Measurements from ENCODE around the gene ZKSCAN8. TPM values are rescaled to one million over a fixed set of nuclear protein-coding genes. Genes with fewer than 3 reads are reported as not detected.

Gene ZKSCAN8
- total RNA-seq, 1 experiment from 2014 or later: 12.0 TPM

- Histone ChIP-seq H3K4me1 (ENCODE audit: insufficient read depth, low read length) (no peaks in the 10 kb centered on the region), H4K20me1 (ENCODE audit: low read length) (no peaks in the 10 kb centered on the region), H3K9me2 (replicated peaks; ENCODE audit: low read length) (no peaks in the 10 kb centered on the region), H3K4me2 (ENCODE audit: low read length) (no peak overlapping the region), H3K27ac (ENCODE audit: low read length) (no peak overlapping the region), H3K9ac (ENCODE audit: low read length) (no peak overlapping the region), H2AFZ (ENCODE audit: low read length) (no peak overlapping the region), H3K4me3 (ENCODE audit: low read length) (no peak overlapping the region), H3K79me2 (ENCODE audit: low read length) (no peaks in the 10 kb centered on the region), H3K9me3 (ENCODE audit: low read length) (no peaks in the 10 kb centered on the region), H3K36me3 (ENCODE audit: low read depth, low read length) (no peaks in the 10 kb centered on the region), H3K27me3 (ENCODE audit: low read length) (no peaks in the 10 kb centered on the region), H3F3A (ENCODE audit: low read length, unreplicated experiment) (no peaks in the 10 kb centered on the region)
- no TSS peak for BruUV-seq (replicated peaks)
- intact Hi-C loops (cut with micrococcal nuclease): no loop called here
- DNase-seq (no peak), ATAC-seq (no peak)
- TF ChIP-seq EZH2phosphoT487 (IDR thresholded peaks at IDR 0.05; ENCODE audit: borderline replicate concordance, low read length) (no peak), EZH2 (IDR thresholded peaks at IDR 0.05; ENCODE audit: low read length, unreplicated experiment) (no peak), CTCF (conservative IDR thresholded peaks at IDR 0.05; ENCODE audit: low read depth, low read length) (no peak)
- ChIA-PET POLR2A (ENCODE audit: unreplicated experiment) (no interaction called here), CTCF (no interaction called here)
Observed at GRCh38 chr6:28203201-28203600, 61.5 kb downstream of the ZKSCAN8 start.

- DNase-seq (no peak), ATAC-seq (no peak)
- H3K9ac ChIP-seq (ENCODE audit: low read length): no peak overlapping the region
- H3K27ac ChIP-seq (ENCODE audit: low read length): no peak overlapping the region
- no peak for TF ChIP-seq CTCF (conservative IDR thresholded peaks at IDR 0.05; ENCODE audit: low read depth, low read length)
- TF ChIP-seq EZH2phosphoT487 (IDR thresholded peaks at IDR 0.05; ENCODE audit: borderline replicate concordance, low read length): no peak
- no peak for TF ChIP-seq EZH2 (IDR thresholded peaks at IDR 0.05; ENCODE audit: low read length, unreplicated experiment)
- no peaks in the 10 kb centered on the region for H3K4me1 ChIP-seq (ENCODE audit: insufficient read depth, low read length)
- ChIA-PET CTCF (no interaction called here), POLR2A (ENCODE audit: unreplicated experiment) (no interaction called here)
- intact Hi-C loops (cut with micrococcal nuclease): no loop called here
- H3K79me2 ChIP-seq (ENCODE audit: low read length): no peaks in the 10 kb centered on the region
- H4K20me1 ChIP-seq (ENCODE audit: low read length): no peaks in the 10 kb centered on the region
- no peak overlapping the region for H3K4me2 ChIP-seq (ENCODE audit: low read length)
- H2AFZ ChIP-seq (ENCODE audit: low read length): peak overlapping the region; percentile 37; the same call in 1 of the 2 replicates
- H3K9me3 ChIP-seq (ENCODE audit: low read length): no peaks in the 10 kb centered on the region
- no TSS peak for BruUV-seq (replicated peaks)
- H3K4me3 ChIP-seq (ENCODE audit: low read length): no peak overlapping the region
- H3K36me3 ChIP-seq (ENCODE audit: low read depth, low read length): no peaks in the 10 kb centered on the region
- no peaks in the 10 kb centered on the region for H3K9me2 ChIP-seq (replicated peaks; ENCODE audit: low read length)
- no peaks in the 10 kb centered on the region for H3K27me3 ChIP-seq (ENCODE audit: low read length)
- H3F3A ChIP-seq (ENCODE audit: low read length, unreplicated experiment): no peaks in the 10 kb centered on the region
Observed at GRCh38 chr6:28205879-28206278, 64.2 kb downstream of the ZKSCAN8 start.

DNA sequence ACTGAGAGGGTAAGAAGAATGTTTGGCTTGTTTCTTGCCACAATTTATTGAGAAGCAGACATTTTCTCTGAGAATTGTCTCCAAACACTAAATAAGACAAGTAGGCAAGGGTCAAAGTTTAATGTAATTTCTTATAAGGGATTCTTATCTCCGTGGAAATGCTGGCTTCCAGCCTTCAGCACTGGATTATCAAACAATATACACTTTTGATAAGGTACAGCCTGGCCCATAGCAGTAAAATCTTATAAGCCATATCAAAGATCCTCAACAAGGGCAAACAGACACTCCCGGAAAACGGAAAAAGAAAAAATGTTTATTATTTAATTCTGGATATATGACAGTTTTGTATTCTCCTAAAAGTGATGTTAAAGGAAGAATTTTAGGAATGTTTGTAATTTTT lies 64.8 kb downstream of the ZKSCAN8 start:
- no peaks in the 10 kb centered on the region for H3K79me2 ChIP-seq (ENCODE audit: low read length)
- H3K4me3 ChIP-seq (ENCODE audit: low read length): no peak overlapping the region
- H3F3A ChIP-seq (ENCODE audit: low read length, unreplicated experiment): no peaks in the 10 kb centered on the region
- no peaks in the 10 kb centered on the region for H3K9me2 ChIP-seq (replicated peaks; ENCODE audit: low read length)
- POLR2A ChIA-PET (ENCODE audit: unreplicated experiment): no interaction called here
- H2AFZ ChIP-seq (ENCODE audit: low read length): peak overlapping the region; percentile 37
- H3K9ac ChIP-seq (ENCODE audit: low read length): no peak overlapping the region
- no peak overlapping the region for H3K27ac ChIP-seq (ENCODE audit: low read length)
- no TSS peak for BruUV-seq (replicated peaks)
- H3K4me2 ChIP-seq (ENCODE audit: low read length): no peak overlapping the region
- no peaks in the 10 kb centered on the region for H4K20me1 ChIP-seq (ENCODE audit: low read length)
- DNase-seq: no peak
- H3K9me3 ChIP-seq (ENCODE audit: low read length): no peaks in the 10 kb centered on the region
- no peak for ATAC-seq
- intact Hi-C loops (cut with micrococcal nuclease): no loop called here
- TF ChIP-seq EZH2phosphoT487 (IDR thresholded peaks at IDR 0.05; ENCODE audit: borderline replicate concordance, low read length) (no peak), EZH2 (IDR thresholded peaks at IDR 0.05; ENCODE audit: low read length, unreplicated experiment) (no peak), CTCF (conservative IDR thresholded peaks at IDR 0.05; ENCODE audit: low read depth, low read length) (no peak)
- CTCF ChIA-PET: interaction anchor here (0.7 kb wide), 1 partner anchor 150 kb away, joined by 4 read pairs; no protein-coding TSS in a partner anchor
- H3K27me3 ChIP-seq (ENCODE audit: low read length): no peaks in the 10 kb centered on the region
- no peaks in the 10 kb centered on the region for H3K36me3 ChIP-seq (ENCODE audit: low read depth, low read length)
- H3K4me1 ChIP-seq (ENCODE audit: insufficient read depth, low read length): peaks cover 2% of the 10 kb centered on the region

All from PC-3 (cell line).